ENCODE data around the gene KIAA0930.
"Not testable (repeated sequence)": the region's sequence is repeated elsewhere in the genome, so short reads cannot be mapped to it uniquely, and the experiment has no call there.

KIAA0930 gene

DNA sequence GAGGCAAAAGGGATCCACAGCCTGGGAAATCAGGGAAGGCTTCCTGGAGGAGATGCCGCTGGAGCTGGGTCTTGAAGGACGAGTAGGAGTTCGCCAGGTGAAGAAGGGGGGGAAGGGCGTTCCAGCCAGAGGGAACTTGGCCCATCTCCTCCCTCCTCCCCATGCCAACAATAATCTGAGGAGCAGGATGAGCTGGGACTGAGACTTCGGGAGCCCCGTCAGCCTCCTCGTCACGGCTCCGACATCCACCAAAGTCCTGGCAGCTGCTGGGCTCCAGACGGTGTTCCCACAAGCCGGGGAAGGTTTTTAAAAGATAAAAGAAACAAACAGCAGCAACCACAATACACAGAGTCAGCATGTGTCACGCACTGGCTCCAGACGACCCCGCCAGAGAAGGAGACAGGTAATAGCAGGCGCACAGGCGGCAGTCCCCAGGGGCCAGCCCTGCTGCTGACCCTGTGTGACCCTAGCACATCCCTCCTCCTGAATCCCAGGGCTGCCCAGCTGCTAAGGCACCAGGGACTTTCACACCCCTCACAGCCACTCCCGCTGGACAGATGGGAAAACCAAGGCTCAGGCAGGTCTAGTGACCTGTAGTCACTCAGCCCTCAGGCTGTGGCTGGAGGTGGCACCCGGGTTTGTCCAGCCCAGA is 39.7 kb downstream of the KIAA0930 start:
- no peak for DNase-seq (ENCODE audit: low spot score)

DNA sequence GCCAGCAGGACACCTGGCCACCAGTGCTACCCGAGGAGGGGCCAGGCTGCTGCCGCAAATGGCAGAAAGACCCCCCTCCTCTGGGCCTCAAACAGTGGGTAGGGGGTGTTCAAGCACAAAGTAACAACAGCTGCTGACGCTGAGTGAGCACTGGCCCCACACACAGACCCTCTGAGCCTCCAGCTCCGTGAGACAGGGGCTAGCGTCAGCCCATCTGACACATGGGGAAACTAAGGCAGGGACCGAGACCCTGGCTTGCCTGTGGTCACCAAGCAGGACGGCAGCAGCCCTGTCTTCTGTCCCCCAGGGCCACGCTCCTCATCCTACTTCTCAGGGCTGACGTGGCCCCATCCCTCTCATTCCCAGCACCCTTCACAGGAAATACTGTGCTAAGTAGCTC is 40.5 kb downstream of the KIAA0930 start:
- no peak for DNase-seq (ENCODE audit: low spot score)

DNA sequence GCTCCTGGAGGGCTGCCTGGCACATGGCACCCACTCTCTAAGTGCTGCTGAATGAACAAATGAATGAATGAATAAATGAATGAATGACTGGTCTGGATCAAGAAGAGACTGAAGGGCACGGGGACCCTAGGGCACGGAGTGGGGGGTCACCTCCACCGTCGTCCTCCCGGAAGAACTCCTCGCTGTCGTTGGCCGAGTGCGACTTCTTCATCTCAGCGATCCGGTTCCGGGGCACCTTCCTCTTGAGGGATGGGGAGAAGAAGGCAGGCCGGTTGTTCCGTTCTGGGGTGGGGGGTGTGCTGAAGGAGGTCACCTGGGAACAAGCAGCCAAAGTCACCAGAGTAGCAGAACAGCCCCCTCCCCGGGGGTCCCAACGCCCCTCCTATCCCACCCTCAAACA is 41.0 kb downstream of the KIAA0930 start:
- DNase-seq (ENCODE audit: low spot score), result no peak

GRCh38 chr22:45198463-45198795 is 42.3 kb downstream of the KIAA0930 start:
- DNase-seq (ENCODE audit: low spot score), result no peak

GRCh38 chr22:45197606-45198462 is 42.9 kb downstream of the KIAA0930 start:
- no peak for DNase-seq (ENCODE audit: low spot score)

DNA sequence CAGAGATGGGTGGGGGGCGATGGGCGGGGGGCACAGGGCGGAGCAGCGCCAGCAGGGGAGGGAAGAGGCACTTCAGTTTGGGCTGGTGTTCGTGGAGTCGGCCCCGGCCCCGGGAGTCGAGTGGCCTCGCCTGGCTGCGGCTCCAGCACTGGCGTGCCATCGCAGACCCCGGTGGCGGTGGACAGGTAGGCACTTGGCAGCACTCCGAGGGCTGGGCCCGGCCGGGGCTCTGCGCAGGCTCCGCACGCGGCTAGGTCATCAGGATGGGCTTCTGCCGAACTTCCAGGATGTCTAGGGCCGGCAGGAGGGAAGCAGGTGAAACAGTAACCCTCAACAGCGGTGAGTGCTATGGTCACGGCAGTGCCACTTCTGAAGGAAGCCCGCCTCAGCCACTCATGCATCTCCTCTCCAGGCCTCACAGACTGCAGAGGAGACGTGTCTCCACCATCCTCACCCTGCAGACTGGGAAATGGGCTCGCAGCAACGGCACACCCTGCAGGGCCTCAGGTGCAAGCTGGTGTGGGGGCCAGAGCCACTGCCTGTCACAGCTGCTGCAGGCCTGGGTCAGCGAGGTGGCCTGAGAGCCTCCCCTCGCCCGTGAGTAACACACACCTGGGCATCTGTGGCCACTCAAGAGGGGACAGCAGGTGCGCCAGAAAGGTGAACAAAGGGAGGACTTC is 43.6 kb downstream of the KIAA0930 start:
- no peak for DNase-seq (ENCODE audit: low spot score)

DNA sequence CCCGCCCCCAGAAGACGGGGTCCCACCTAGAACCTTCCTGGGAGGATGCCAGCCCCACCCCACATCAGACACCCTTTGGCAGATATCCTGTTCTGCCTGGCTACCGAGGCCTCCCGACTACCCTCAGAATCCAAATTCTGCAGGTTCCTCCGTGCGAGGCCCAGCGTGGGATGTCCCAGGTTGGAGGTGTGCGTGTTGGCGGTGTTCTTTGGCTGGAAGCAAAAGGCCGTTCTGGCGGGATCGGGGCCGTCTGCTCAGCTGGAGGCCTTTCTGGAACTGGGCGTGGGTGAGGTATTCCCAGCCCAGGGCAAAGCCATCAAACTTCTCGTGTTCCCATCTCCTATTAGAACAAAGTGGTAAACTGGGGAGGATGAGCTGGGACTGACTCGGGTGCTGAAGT is 44.4 kb downstream of the KIAA0930 start:
- DNase-seq (ENCODE audit: low spot score), result no peak

DNA sequence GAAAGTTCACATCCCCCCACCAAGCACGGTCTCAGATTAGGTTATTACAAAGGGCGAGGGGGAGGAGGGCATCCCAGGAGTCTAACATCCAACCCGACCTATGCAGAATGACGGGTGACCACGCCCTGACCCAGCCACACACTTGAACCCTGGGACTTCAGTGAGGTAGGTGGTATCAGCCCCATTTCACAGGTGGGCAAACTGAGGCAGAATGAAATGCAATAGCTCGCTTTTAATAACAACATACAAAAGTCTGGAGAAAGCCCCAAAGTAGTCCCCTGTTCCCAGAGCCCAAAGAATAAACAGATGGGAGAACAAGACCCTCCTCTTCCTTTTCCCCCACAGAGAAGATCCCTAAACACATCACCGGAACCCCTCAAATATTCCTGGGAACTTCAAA is 45.1 kb downstream of the KIAA0930 start:
- DNase-seq (ENCODE audit: low spot score), result no peak

DNA sequence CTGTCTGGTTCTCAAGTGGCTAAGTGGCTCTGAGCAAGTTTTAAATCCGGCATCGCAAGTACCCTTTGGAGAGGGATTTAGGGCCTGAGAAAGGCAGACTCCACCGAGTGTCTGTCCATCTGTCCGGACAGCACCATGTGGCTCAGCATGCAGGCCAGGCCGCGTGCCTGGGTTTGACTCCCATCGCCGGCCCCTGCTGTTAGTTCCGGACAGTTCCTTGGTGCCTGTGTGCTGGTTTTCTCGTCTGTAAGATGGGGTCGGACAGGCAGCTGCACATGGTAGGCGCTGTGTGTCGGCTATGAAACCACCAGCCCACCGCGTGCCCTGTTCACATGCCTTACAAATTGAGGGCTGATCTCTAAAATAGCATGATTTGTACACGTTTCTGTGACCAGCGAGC is 46.0 kb downstream of the KIAA0930 start:
- no peak for DNase-seq (ENCODE audit: low spot score)

DNA sequence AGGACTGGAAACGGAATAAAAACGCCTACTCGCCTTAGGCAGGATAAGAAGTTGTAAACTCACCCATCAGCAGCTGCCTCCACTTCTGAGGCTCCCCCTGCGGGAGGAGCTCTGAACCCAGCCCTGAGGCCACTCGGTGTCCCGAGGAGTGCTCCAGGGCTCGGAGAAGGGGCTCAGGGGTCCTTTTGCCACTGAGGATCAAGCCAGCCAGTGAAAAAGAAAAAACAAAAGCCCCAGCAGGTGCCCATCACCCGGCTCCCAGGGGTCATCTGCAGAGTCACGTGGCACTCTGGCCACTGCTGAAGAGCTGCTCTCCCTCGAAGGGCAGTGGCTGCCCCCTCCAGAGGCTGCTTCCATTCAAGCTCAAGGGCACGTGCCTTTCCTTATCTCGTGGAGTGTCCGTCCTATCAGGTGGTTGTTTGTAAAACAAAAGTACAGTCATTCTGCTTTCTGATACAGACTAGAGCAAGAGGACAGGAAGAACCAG is 48.0 kb downstream of the KIAA0930 start:
- no peak for DNase-seq (ENCODE audit: low spot score)

GRCh38 chr22:45191746-45192145 is 48.9 kb downstream of the KIAA0930 start:
- DNase-seq (ENCODE audit: low spot score), result not testable (repeated sequence)

DNA sequence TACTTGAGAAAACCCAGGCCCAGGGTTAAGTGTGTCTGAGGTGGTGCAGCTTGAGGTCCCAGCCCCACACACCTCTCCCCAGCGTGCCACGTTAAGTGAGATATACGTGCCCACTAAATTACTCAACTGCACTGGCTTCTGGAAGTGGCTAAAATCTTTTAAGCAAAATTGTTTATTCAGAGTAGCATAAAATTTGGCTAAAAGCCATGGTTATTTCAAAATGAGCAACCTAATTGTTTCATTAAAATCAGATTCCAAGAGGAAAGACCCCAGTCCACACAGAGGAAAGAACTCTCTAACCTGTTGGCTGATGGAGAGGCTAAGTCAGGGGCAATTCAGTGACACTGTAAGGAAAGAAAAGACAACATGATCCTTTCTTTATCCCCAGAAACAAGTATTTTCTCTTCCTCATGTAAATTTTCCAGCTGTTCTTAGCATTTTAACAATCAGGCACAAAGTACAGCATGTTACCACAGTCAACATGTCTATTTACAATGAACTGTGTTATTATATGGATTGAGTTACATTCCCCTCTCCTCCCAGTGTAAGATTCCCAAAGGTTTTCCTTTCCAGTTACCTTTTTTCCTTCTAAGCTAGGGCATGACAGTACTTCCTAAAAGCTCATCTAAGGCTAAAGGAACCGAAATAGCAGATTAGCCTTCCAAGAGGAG is 50.4 kb downstream of the KIAA0930 start:
- no peak for DNase-seq (ENCODE audit: low spot score)

GRCh38 chr22:45188779-45189178 is 51.9 kb downstream of the KIAA0930 start:
- DNase-seq (ENCODE audit: low spot score), result no peak

GRCh38 chr22:45187891-45188290 is 52.8 kb downstream of the KIAA0930 start:
- no peak for DNase-seq (ENCODE audit: low spot score)

GRCh38 chr22:45185718-45186514 is 54.8 kb downstream of the KIAA0930 start:
- DNase-seq (ENCODE audit: low spot score), result no peak

GRCh38 chr22:45183974-45184373 is 56.7 kb downstream of the KIAA0930 start:
- no peak for DNase-seq (ENCODE audit: low spot score)

- DNase-seq (ENCODE audit: low spot score), result no peak
Measured at GRCh38 chr22:45181766-45182165, 58.9 kb downstream of the KIAA0930 start.

GRCh38 chr22:45181240-45181639 is 59.5 kb downstream of the KIAA0930 start:
- no peak for DNase-seq (ENCODE audit: low spot score)

DNA sequence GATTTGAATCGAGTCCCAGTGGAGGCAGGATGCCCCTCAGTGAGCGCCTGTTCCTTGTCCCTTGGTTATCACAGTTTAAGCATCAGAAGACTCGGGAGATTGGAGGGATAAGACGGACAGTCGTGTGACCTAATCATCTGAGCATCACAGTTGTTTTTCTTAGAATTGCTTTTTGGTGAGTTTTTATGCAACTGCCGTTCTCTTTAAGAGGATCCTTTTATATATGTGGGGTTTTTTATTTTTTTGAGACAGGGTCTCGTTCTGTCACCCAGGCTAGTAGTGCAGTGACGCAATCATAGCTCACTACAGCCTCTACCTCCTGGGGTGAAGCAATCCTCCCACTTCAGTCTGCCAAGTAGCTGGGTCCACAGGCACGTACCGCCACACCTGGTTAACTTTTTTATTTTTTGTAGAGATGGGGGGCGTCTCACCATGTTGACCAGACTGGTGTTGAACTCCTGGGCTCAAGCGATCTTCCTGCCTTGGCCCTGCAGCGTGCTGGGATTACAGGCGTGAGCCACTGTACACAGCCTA is 60.5 kb downstream of the KIAA0930 start:
- no peak for DNase-seq (ENCODE audit: low spot score)

GRCh38 chr22:45179276-45180049 is 61.2 kb downstream of the KIAA0930 start:
- DNase-seq (ENCODE audit: low spot score), result peak; percentile 35
